G401.6 (cell line): ENCODE data around the gene RTP3.
"Not testable (repeated sequence)": the region's sequence is repeated elsewhere in the genome, so short reads cannot be mapped to it uniquely, and the experiment has no call there.

ENCODE experiments used
- FAIRE-seq: peaks from 2 replicates; lab custom pipeline; 2012; peaks lifted over from hg19 to GRCh38; lab: Jason Lieb, UNC

Gene RTP3

DNA sequence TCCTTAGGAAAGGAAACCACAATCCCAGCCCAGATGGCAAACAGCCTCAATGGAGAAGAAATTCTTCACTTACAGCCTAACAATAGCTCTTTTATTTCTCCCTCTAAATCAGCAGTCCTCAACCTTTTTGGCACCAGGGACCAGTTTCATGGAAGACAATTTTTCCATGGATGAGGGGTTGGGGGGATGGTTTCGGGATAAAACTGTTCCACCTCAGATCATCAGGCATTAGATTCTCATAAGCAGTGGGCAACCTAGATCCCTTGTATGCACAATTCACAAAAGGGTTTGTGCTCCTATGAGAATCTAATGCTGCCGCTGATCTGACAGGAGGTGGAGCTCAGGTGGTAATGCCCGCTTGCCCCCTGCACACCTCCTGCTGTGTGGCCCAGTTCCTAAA, 50.8 kb downstream of the RTP3 start:
- FAIRE-seq: not testable (repeated sequence)

DNA sequence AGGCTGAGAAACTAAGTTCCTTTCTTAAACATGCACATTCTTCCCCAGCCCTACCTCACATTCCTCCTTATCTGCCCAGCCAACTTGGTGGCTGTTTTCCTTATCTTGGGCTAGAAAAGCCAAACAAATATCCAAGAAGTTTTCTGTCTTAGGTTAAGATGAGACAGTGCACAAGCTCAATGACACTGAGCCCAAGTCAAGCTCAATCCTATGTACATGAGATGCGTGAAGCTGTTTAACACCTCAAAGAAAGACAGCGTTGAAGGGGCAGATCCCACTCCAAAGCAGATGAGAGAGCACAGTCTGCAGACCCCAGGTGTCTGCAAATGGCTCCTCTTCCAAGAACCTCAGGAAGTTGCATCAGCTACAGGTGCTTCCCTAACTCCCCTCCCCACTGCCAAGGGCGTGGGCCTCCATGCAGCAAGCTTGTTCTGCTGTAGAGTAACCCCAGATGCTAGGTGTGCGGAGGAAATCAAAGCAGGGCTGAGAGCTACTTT, 51.7 kb downstream of the RTP3 start:
- FAIRE-seq: no peak

DNA sequence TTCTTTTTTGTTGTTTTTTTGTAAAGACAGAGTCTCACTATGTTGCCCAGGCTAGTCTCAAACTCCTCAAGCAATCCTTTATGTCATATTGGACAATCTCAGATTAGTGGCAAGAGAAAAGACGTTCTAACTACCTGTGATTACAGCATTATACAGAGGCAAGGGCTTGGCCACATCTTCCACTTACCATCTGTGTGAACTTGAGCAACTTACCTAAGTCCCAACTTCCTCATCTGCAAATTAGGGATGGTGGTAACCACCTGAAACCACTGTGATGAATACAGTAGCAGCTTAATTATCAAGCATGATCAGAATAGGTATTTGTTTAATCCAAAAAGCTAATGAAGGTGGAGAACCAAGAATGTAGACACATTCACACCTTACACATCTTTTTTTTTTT, 52.2 kb downstream of the RTP3 start:
- FAIRE-seq: no peak
